C4-2B (cell line): ENCODE data around the gene AAMDC.

ENCODE experiments used
- H3K27ac ChIP-seq: fragments of 450-650 bp; 2 replicates; pipeline ENCODE4 v1.5.1; 2017
- CTCF ChIP-seq: fragments of 450-650 bp; conservative IDR thresholded peaks from 2 replicates; pipeline ENCODE4 v1.5.1; 2017; ENCODE audit warnings: mild to moderate bottlenecking
- ZFX ChIP-seq: fragments of 450-650 bp; IDR thresholded peaks from 2 replicates; pipeline ENCODE4 v1.6.1; 2017

The AAMDC gene

GRCh38 chr11:77784572-77784971 is 36.4 kb upstream of the AAMDC start:
- no peak for TF ChIP-seq ZFX
- TF ChIP-seq CTCF, result no peak

DNA sequence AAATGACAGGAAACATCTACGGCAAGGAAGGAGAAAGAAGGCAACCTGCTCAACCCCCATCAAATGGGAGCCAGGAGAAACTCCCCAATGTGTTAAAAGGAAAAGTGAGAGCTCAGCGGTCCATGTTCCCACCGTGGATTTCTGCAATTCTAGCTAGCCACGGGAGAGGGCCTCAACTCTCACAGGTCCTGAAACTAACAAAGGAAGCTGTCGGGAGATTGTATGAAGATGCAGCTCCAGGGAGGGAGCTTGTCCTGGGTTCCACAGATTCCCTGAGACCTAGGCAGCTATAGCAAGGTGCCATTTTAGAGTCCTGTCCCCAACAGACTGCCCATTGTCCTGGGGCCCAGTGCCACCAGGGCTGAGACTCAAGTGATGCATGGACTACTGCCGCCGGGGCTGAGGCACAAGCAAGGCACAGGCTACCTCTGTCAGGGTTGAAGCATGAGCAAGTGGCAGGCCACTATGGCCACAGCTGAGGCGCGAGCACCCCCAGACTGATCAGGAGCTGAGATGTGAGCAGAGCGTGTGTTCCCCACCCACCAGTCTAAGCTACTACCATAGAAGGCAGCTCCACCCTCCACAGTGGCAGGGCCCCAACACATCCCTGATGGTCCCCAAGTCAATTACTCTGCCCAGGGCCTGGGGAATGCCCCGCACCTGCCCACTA is 31.7 kb upstream of the AAMDC start:
- H3K27ac ChIP-seq, result no peak overlapping the region

More at GRCh38 chr11:77784572-77784971, 36.4 kb upstream of the AAMDC start:
- H3K27ac ChIP-seq, result no peak overlapping the region

DNA sequence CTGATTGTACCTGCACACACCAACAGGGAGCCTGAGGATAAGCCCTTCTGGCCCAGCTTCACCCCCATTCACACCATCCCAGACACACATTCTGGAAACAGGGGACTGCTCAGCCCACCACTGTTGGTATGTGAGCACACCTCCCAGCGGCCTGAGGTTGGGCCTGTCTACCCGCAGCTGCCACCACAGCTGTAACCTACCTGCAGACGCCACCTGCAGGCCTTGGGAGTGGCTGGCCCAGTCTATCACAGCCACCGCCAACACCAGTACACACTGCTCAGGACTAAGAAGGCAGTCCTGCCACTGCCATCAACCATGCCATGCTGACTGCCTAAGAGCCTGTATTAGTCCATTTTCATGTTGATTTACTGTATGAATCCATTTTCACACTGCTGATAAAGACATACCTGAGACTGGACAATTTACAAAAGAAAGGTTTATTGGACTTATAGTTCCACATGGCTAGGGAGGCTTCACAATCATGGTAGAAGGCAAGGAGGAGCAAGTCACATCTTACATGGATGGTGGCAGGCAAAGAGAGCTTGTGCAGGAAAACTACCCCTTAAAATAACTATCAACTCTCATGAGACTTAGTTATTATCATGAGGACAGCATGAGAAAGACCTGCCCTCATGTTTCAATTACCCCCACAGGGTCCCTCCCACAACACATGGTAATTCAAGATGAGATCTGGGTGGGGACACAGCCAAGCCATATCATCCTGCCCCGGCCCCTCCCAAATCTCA is 31.0 kb upstream of the AAMDC start:
- no peak for TF ChIP-seq ZFX
- no peak for TF ChIP-seq CTCF
- H3K27ac ChIP-seq, result no peak overlapping the region

More for the DNA sequence above, 31.7 kb upstream of the AAMDC start:
- TF ChIP-seq ZFX, result no peak
- no peak for TF ChIP-seq CTCF

- no peak overlapping the region for H3K27ac ChIP-seq
- TF ChIP-seq CTCF (no peak), ZFX (no peak)
These were observed 29.6 kb upstream of the AAMDC start for GRCh38 chr11:77791301-77791700.

DNA sequence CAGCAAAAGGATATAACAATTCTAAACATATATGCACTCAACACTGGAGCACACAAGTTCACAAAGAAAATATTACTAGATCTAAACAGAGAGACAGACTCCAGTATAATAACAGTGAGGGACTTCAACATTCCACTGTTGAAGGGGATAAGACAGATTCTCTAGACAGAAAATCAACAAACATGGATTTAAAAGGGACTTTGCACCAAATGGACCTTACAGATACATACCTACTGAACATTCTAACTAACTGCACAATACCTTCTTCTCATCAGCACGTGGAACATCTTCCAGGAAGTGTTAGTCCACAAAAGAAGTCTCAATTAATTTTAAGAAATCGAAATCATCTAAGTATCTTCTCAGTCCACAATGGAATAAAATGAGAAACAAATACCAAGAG is 27.0 kb upstream of the AAMDC start:
- H3K27ac ChIP-seq, result no peak overlapping the region

GRCh38 chr11:77799338-77799737 is 21.6 kb upstream of the AAMDC start:
- TF ChIP-seq ZFX (no peak), CTCF (no peak)
- no peak overlapping the region for H3K27ac ChIP-seq

More for the DNA sequence above, 27.0 kb upstream of the AAMDC start:
- no peak for TF ChIP-seq ZFX
- TF ChIP-seq CTCF, result no peak

DNA sequence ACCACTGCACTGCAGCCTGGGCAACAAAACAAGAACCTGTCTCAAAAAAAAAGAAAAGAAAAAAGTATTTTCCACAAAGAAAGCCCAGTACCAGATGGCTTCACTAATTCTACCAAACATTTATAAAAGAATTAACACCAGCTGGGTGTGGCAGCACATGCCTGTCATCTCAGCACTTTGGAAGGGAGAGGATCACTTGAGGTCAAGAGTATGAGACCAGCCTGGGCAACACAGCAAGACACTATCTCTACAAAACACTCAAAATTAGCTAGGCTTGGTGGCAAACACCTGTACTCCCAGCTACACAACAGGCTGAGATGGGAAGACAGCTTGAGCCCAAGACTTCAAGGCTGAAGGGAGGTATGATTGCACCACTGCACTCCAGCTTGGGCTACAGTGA is 20.5 kb upstream of the AAMDC start:
- H3K27ac ChIP-seq, result no peak overlapping the region
- no peak for TF ChIP-seq ZFX
- TF ChIP-seq CTCF, result no peak
